Endothelial cell of umbilical vein (primary cell): Measurements from ENCODE around the gene PMFBP1. TPM values are rescaled to one million over a fixed set of nuclear protein-coding genes. Genes with fewer than 3 reads are reported as not detected.

Experiments
- BruUV-seq: library from RNA; stranded (reverse); fragments of 400-500 nt; replicated peaks from 2 replicates; lab custom pipeline; 2021; lab: Mats Ljungman, UMichigan
- CTCF ChIA-PET: fragments of 300-600, 350-600 bp; sonication (Branson Sonifier 250); formaldehyde crosslinking; loops from one replicate; lab custom pipeline; 2021; ENCODE audit warnings: antibody characterized with exemption, inconsistent platforms; lab: Charles Lee
- POLR2A ChIA-PET: fragments of 300-600, 350-600 bp; sonication (Branson Sonifier 250); formaldehyde crosslinking; loops from one replicate; lab custom pipeline; 2021; ENCODE audit warnings: antibody characterized with exemption, inconsistent platforms; lab: Charles Lee
- DNase-seq: peaks from one replicate; pipeline ENCODE4 v3.0.0-alpha.2; 2011; ENCODE audit warnings: low read depth, low spot score
- FAIRE-seq: peaks from 2 replicates; lab custom pipeline; 2011; peaks lifted over from hg19 to GRCh38; lab: Jason Lieb, UNC
- H2AFZ ChIP-seq: 2 replicates; pipeline ENCODE4 v1.6.0; 2012; ENCODE audit warnings: low read depth, low read length, control low read depth, inconsistent platforms
- H3K27ac ChIP-seq: 2 replicates; pipeline ENCODE4 v1.5.1; 2011; ENCODE audit warnings: low read depth, mild to moderate bottlenecking, control low read depth, low read length, moderate library complexity; ENCODE audit not compliant: insufficient read depth
- H3K27me3 ChIP-seq, 2 experiments: 2 replicates each; pipeline versions ENCODE4 v1.6.0 to v1.6.1; 2011; ENCODE audit warnings: low read length in 2 of 2, mixed read lengths in 1 of 2; ENCODE audit not compliant: control insufficient read depth in 2 of 2, insufficient read depth in 2 of 2
- H3K36me3 ChIP-seq, 2 experiments: 2 replicates in 1 of 2; 3 replicates in 1 of 2; pipeline ENCODE4 v1.5.1; 2011; ENCODE audit warnings: low read length in 2 of 2, mild to moderate bottlenecking in 1 of 2, moderate library complexity in 1 of 2; ENCODE audit not compliant: control insufficient read depth in 2 of 2, insufficient read depth in 2 of 2; ENCODE audit errors: extremely low read depth in 1 of 2
- H3K4me1 ChIP-seq: 3 replicates; pipeline ENCODE4 v1.5.1; 2011; ENCODE audit warnings: mild to moderate bottlenecking, low read length; ENCODE audit not compliant: control insufficient read depth, insufficient read depth; ENCODE audit errors: extremely low read depth
- H3K4me2 ChIP-seq: 2 replicates; pipeline ENCODE4 v1.6.1; 2011; ENCODE audit warnings: low read length, control low read depth, mixed read lengths; ENCODE audit not compliant: insufficient read depth
- H3K4me3 ChIP-seq, 3 experiments: fragments of 200-600 bp in 1 of 3; sonication (generic), shearing (Covaris generic) in 1 of 3; replicated peaks in 1 of 3; 2 replicates each; pipeline ENCODE4 v1.5.1; 2011 to 2016; ENCODE audit warnings: control low read depth in 3 of 3, low read length in 3 of 3, mild to moderate bottlenecking in 2 of 3, inconsistent platforms in 1 of 3, low read depth in 1 of 3, moderate library complexity in 1 of 3; ENCODE audit not compliant: insufficient read depth in 1 of 3
- H3K79me2 ChIP-seq: 2 replicates; pipeline ENCODE4 v1.6.0; 2012; ENCODE audit warnings: low read length, inconsistent platforms; ENCODE audit not compliant: control insufficient read depth, insufficient read depth
- H3K9ac ChIP-seq: replicated peaks from 2 replicates; pipeline ENCODE3; 2011; ENCODE audit warnings: low read length, control low read depth; ENCODE audit not compliant: insufficient read depth; ENCODE audit errors: extremely low read depth
- H3K9me1 ChIP-seq: replicated peaks from 3 replicates; pipeline ENCODE4 v1.6.0; 2011; ENCODE audit warnings: mild to moderate bottlenecking, low read length; ENCODE audit not compliant: control insufficient read depth, insufficient read depth; ENCODE audit errors: extremely low read depth
- H3K9me3 ChIP-seq: replicated peaks from 2 replicates; pipeline ENCODE4 v1.5.1; 2012; ENCODE audit warnings: low read length, inconsistent platforms; ENCODE audit not compliant: control insufficient read depth, insufficient read depth
- H4K20me1 ChIP-seq: replicated peaks from 2 replicates; pipeline ENCODE3; 2011; ENCODE audit warnings: mild to moderate bottlenecking, low read length; ENCODE audit not compliant: control insufficient read depth, insufficient read depth; ENCODE audit errors: extremely low read depth
- CTCF ChIP-seq, 2 donors: IDR thresholded peaks; 1 replicate in 1 of 2; 2 replicates in 1 of 2; pipeline ENCODE4 v1.5.1; 2011; ENCODE audit warnings: low read length in 2 of 2, mild to moderate bottlenecking in 2 of 2, moderate library complexity in 2 of 2, control low read depth in 1 of 2, inconsistent platforms in 1 of 2, low read depth in 1 of 2; ENCODE audit not compliant: insufficient read depth in 1 of 2; ENCODE audit errors: extremely low read depth in 1 of 2
- EZH2 ChIP-seq: IDR thresholded peaks from 2 replicates; pipeline ENCODE4 v1.6.1; 2012; ENCODE audit warnings: borderline replicate concordance, low read depth, mild to moderate bottlenecking, moderate library complexity, low read length, inconsistent platforms; ENCODE audit not compliant: severe bottlenecking
- FOS ChIP-seq: IDR thresholded peaks from 2 replicates; pipeline ENCODE4 v1.6.1; 2011; ENCODE audit warnings: mild to moderate bottlenecking, low read length, moderate library complexity, borderline replicate concordance; ENCODE audit not compliant: insufficient read depth
- GATA2 ChIP-seq: IDR thresholded peaks from 2 replicates; pipeline ENCODE4 v1.7.0; 2011; ENCODE audit warnings: low read depth, mild to moderate bottlenecking, moderate library complexity, mixed read lengths, low read length; ENCODE audit not compliant: insufficient read length, insufficient read depth
- JUN ChIP-seq: IDR thresholded peaks from 2 replicates; pipeline ENCODE4 v1.6.1; 2011; ENCODE audit warnings: borderline replicate concordance, low read depth; ENCODE audit not compliant: insufficient read length, insufficient read depth
- MAX ChIP-seq: IDR thresholded peaks from 2 replicates; pipeline ENCODE4 v1.6.1; 2011; ENCODE audit not compliant: insufficient read depth, insufficient read length
- MYC ChIP-seq: IDR thresholded peaks from one replicate; pipeline ENCODE4 v1.6.1; 2011; ENCODE audit warnings: mild to moderate bottlenecking, low read depth, low read length
- POLR2A ChIP-seq: IDR thresholded peaks from 2 replicates; pipeline ENCODE4 v1.6.1; 2012; ENCODE audit warnings: low read depth, mild to moderate bottlenecking, control low read depth, low read length
- POLR2AphosphoS5 ChIP-seq: IDR thresholded peaks from 2 replicates; pipeline ENCODE4 v1.6.1; 2012; ENCODE audit warnings: low read depth, mild to moderate bottlenecking, control low read depth, low read length, moderate library complexity; ENCODE audit not compliant: insufficient read depth
- dilution Hi-C: fragments of 300-500 bp; cut with MboI; formaldehyde crosslinking; loops from one replicate; pipeline ENCODE4 v1.15.0; 2019; ENCODE audit warnings: low sequenced_read_pairs; ENCODE audit not compliant: extremely low pct_ligation_motif_present
- intact Hi-C: fragments of 100-400 bp; cut with micrococcal nuclease; formaldehyde crosslinking; loops from one replicate; pipeline ENCODE4 v1.10.0; 2022
- polyA plus RNA-seq, 4 experiments: library from polyadenylated mRNA; depleted of rRNA in 3 of 4; stranded (reverse) in 3 of 4; unstranded in 1 of 4; fragments of >200 nt; gene quantifications; 2 replicates each; pipeline versions ENCODE4 v1.2.1 to v1.2.3, GENCODE V29; 2011 to 2012; ENCODE audit warnings: missing spikeins in 1 of 4
- total RNA-seq: library from RNA; stranded (reverse); gene quantifications from 2 replicates; pipeline ENCODE4 v1.2.3, GENCODE V29; 2021

The PMFBP1 gene
- total and polyA plus RNA-seq, 2 donors (not counting 3 experiments of a cell fraction or from before 2014, with no cell fraction given), result 0.12 to 0.42 TPM

GRCh38 chr16:72107371-72107770, 64.6 kb downstream of the PMFBP1 start:
- H3K9ac ChIP-seq, result no peak overlapping the region
- no peaks in the 10 kb centered on the region for H3K4me1 ChIP-seq
- no peak overlapping the region for H3K4me2 ChIP-seq
- no peak for DNase-seq
- H3K9me1 ChIP-seq, result no peaks in the 10 kb centered on the region
- dilution Hi-C loops (no loop called here), intact Hi-C loops (no loop called here)
- POLR2A ChIA-PET, result no interaction called here
- H3K36me3 ChIP-seq, result peaks cover 33 to 84% of the 10 kb centered on the region in 2 experiments
- H3K9me3 ChIP-seq, result no peaks in the 10 kb centered on the region
- H3K27me3 ChIP-seq, result no peaks in the 10 kb centered on the region
- no peaks in the 10 kb centered on the region for H4K20me1 ChIP-seq
- BruUV-seq, result no TSS peak
- no peak overlapping the region for H3K4me3 ChIP-seq
- CTCF ChIA-PET, result no interaction called here
- H3K27ac ChIP-seq, result no peak overlapping the region
- no peak for TF ChIP-seq JUN
- TF ChIP-seq CTCF (IDR thresholded peaks at IDR 0.05; ENCODE audit: extremely low read depth in 1 of 2, insufficient read depth in 1 of 2, low read depth in 1 of 2, low read length in 2 of 2), result no peak
- TF ChIP-seq MAX, result no peak
- TF ChIP-seq FOS, result no peak
- TF ChIP-seq POLR2AphosphoS5, result no peak
- TF ChIP-seq EZH2, result no peak
- no peak for TF ChIP-seq POLR2A
- TF ChIP-seq MYC, result no peak
- no peak for TF ChIP-seq GATA2
- FAIRE-seq, result no peak
- H2AFZ ChIP-seq, result no peak overlapping the region
- no peaks in the 10 kb centered on the region for H3K79me2 ChIP-seq
